Mucosa of stomach (tissue), 1 donor: ENCODE results near the gene RALGPS1.
A peak's percentile ranks its signal among the peaks of the same experiment; 100 is the strongest.

ENCODE experiments used
- H3K27me3 ChIP-seq: one replicate; pipeline ENCODE4 v1.7.0; 2013; ENCODE audit warnings: mild to moderate bottlenecking, low read length; ENCODE audit not compliant: control insufficient read depth, insufficient read depth
- H3K36me3 ChIP-seq: one replicate; pipeline ENCODE4 v1.7.0; 2013; ENCODE audit warnings: low read length; ENCODE audit not compliant: control insufficient read depth, insufficient read depth
- H3K4me1 ChIP-seq: one replicate; pipeline ENCODE4 v1.7.0; 2013; ENCODE audit warnings: mild to moderate bottlenecking, low read length; ENCODE audit not compliant: control insufficient read depth, insufficient read depth
- H3K4me3 ChIP-seq: one replicate; pipeline ENCODE4 v1.7.0; 2013; ENCODE audit warnings: low read length
- H3K9ac ChIP-seq: one replicate; pipeline ENCODE4 v1.7.0; 2013; ENCODE audit warnings: mild to moderate bottlenecking, low read length, moderate library complexity
- H3K9me3 ChIP-seq: one replicate; pipeline ENCODE4 v1.7.0; 2013; ENCODE audit warnings: mild to moderate bottlenecking, low read length, moderate library complexity; ENCODE audit not compliant: control insufficient read depth
- donor health status: Pancreatic carcinoma.

RALGPS1 gene

DNA sequence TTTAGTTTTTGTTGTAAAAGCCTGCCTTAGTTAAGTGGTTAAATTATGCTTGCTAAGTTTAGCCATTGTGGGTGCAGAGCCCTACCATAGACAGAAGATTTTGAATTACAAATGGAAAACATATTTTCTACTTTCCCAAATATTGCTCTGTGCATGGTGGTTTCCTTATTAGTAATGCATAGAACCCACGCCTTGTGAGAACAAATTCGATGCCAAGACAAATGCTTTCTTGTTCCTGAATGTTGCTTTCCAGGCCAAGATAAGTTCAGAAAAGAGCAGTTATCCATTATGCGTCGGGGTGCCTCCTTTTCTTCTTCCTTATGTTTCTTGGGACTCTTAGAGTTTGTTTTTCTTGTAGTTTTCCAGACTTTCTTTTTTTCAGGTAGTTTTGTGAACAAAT, 319.0 kb downstream of the RALGPS1 start:
- H3K9me3 ChIP-seq, result no peaks in the 10 kb centered on the region
- no peak overlapping the region for H3K9ac ChIP-seq
- H3K27me3 ChIP-seq, result no peaks in the 10 kb centered on the region
- no peak overlapping the region for H3K4me3 ChIP-seq
- peaks cover 7% of the 10 kb centered on the region for H3K4me1 ChIP-seq
- no peaks in the 10 kb centered on the region for H3K36me3 ChIP-seq

DNA sequence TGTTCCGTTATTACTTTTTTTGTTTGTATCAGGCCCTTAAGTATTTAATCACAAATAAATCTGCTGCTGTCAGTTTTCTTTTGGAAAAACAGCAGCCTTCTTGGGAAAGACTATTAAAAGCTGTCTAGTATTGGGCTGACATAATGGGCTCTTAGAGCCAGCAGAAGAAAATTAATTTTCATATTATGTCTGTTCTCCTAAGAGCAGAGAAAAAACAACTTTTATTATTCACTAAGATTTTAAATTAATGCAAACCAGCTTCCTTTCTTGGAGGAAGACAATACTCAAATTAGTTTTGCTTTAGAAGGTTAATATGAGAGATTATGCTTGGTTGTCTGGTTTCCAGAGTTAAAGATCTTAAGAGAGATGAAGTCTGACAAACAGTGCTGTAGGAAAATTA, 319.4 kb downstream of the RALGPS1 start:
- no peaks in the 10 kb centered on the region for H3K36me3 ChIP-seq
- H3K27me3 ChIP-seq, result no peaks in the 10 kb centered on the region
- H3K9ac ChIP-seq, result no peak overlapping the region
- H3K4me3 ChIP-seq, result no peak overlapping the region
- H3K9me3 ChIP-seq, result no peaks in the 10 kb centered on the region
- peaks cover 7% of the 10 kb centered on the region for H3K4me1 ChIP-seq

DNA sequence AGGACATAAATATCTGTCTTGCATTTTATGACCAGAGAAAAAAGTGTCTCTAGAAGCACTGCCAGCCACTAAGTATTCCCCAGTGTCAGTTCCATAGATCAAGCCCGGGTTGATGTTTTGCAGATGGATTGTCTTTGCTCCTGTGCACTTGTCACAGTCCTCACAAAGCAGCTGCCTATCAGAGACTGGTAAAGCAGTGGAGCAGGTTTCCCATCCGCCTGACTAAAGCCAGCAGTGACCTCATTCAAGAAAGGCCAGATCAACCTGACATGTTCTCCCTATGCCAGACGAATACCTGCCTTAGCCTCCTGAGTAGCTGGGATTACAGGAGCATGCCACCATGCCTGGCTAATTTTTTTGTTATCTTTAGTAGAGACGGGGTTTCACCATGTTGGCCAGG, 323.2 kb downstream of the RALGPS1 start:
- Histone ChIP-seq H3K4me3 (no peak overlapping the region), H3K9me3 (no peaks in the 10 kb centered on the region), H3K4me1 (peaks cover 10% of the 10 kb centered on the region), H3K36me3 (no peaks in the 10 kb centered on the region), H3K9ac (no peak overlapping the region), H3K27me3 (no peaks in the 10 kb centered on the region)

DNA sequence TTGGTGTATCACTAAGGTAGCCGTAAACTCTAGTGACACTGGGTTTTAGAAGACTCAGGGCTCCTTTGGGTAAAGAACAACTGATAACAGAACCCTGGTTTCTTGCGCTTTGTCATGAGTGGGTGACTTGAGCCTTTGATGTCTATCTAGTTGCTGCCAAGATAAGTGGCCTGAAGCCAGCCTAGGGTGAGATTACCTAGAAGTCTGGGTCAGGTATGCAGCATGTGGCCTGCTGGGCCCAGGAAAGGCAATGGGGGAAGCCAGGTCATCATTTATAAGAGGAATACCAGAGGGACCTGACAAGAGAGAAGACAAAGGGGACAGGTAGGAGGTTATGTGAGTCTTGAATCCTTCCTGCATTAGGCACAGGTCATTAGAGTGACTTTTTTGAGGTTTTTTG, 326.8 kb downstream of the RALGPS1 start:
- Histone ChIP-seq H3K36me3 (no peaks in the 10 kb centered on the region), H3K9ac (no peak overlapping the region), H3K4me1 (peaks cover 13% of the 10 kb centered on the region), H3K9me3 (no peaks in the 10 kb centered on the region), H3K27me3 (no peaks in the 10 kb centered on the region), H3K4me3 (no peak overlapping the region)

DNA sequence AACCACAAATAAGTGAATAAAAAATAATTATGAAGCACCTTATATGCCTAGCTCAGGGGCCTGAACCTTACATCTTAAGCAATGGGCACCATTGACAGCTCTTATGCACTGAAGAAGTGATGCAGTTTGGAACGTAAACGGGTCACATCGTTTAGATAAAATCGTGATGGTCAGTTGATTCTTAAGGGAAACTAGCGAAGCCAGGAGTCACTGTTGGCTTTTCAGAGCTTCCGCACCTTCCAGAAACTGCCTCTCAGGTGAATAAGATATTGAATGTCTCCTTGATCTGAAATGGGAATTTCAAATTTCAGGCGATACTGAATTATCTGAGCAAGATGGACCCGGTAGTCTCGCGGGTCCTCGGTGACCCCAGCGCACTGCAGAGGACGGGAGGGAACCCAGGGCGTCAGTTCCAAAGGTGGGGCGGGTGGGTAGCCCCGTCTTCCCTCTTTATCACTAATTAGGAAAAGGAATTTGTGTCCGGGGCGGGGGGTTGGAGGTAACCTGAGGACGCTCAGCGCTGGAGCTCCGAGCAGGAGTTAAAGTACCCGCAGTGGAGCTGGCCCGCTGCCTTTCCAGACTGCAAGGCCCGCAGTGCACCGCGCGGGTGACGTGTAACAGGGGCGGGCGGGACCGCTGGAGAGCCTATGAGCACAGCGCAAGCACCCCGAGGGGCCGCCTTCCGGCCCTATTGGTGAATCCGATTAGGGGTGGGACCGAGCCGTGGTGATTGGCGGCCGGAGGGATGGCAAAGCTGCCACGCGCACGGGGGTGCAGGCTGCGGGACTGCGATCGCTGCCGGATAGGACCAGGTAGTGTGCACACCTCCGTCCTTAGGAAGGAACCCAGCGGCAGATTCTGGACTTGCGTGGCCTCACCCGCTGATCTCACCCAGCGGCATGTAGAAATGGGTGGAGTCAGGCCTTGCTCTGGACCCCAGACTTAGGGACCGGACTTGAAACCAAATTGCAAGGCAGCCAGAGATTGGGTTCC, 330.3 kb downstream of the RALGPS1 start:
- no peaks in the 10 kb centered on the region for H3K27me3 ChIP-seq
- no peaks in the 10 kb centered on the region for H3K36me3 ChIP-seq
- peak overlapping the region; percentile 64 for H3K4me3 ChIP-seq
- peaks cover 13% of the 10 kb centered on the region for H3K4me1 ChIP-seq
- H3K9me3 ChIP-seq, result no peaks in the 10 kb centered on the region
- peak overlapping the region; percentile 78 for H3K9ac ChIP-seq

DNA sequence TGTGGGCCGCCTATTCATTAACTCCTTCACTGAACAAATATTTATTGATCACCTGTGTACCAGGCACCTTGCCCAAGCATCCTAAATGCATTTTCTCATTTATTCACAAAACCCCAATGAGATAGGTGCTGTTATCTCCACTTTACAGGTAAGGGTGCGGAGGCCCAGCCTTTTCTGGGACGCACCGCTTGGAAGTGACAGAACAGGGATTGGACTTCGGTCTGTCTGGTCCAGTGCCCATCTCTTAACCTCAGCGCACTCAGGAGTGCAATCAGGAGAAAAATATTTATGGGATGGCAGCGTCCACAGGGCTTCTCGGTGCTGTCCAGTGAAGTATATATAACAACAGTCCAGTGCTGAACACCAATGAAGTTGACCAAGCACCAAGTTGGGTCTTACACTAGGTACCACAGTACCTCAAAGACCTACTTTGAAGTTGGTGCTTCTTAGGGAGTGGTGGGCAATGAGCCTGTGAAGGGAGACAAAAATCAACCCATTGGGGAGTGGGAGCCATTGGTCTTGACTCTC, 331.1 kb downstream of the RALGPS1 start:
- Histone ChIP-seq H3K36me3 (no peaks in the 10 kb centered on the region), H3K27me3 (no peaks in the 10 kb centered on the region), H3K4me1 (peaks cover 13% of the 10 kb centered on the region), H3K9ac (peak overlapping the region; percentile 78), H3K4me3 (peak overlapping the region; percentile 64), H3K9me3 (no peaks in the 10 kb centered on the region)

DNA sequence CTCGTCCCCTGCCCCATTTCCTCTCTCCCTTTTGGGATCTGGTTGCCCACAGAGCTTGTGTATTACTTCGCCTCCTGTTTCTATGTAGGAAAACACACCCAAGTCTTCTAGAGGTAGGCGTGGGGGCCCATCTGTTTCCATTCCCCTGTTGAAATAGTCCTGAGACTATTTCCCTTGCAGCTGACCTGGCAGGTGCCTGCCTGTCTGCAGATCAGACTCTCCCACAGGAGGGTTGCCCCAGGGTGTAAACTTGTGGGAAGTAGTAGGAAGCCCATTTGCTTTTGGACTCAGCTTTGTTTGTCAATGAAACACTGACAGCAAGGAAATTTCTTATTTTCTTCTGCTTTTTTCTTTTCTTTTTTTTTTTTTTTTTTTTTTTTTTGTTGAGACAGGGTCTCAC, 333.7 kb downstream of the RALGPS1 start:
- Histone ChIP-seq H3K27me3 (no peaks in the 10 kb centered on the region), H3K9me3 (no peaks in the 10 kb centered on the region), H3K9ac (no peak overlapping the region), H3K4me1 (peaks cover 10% of the 10 kb centered on the region), H3K4me3 (no peak overlapping the region), H3K36me3 (no peaks in the 10 kb centered on the region)

DNA sequence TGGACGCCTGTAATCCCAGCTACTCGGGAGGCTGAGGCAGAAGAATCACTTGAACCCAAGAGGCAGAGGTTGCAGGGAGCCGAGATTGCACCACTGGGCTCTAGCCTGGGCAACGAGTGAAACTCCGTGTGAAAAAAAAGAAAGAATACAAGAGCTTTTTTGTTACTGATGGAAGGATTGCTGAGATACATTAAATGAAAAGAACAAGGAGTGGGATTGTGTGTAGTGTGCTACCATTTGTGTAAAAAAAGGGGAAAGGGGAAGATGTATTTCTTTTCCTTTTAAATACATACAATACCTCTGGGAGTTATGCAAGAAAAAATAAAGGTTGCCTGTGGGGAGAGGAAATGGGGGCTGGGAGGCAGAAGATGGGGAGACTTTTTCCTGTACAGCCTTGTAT, 335.3 kb downstream of the RALGPS1 start:
- Histone ChIP-seq H3K4me3 (no peak overlapping the region), H3K9ac (no peak overlapping the region), H3K4me1 (peaks cover 4% of the 10 kb centered on the region), H3K27me3 (no peaks in the 10 kb centered on the region), H3K36me3 (no peaks in the 10 kb centered on the region), H3K9me3 (no peaks in the 10 kb centered on the region)

DNA sequence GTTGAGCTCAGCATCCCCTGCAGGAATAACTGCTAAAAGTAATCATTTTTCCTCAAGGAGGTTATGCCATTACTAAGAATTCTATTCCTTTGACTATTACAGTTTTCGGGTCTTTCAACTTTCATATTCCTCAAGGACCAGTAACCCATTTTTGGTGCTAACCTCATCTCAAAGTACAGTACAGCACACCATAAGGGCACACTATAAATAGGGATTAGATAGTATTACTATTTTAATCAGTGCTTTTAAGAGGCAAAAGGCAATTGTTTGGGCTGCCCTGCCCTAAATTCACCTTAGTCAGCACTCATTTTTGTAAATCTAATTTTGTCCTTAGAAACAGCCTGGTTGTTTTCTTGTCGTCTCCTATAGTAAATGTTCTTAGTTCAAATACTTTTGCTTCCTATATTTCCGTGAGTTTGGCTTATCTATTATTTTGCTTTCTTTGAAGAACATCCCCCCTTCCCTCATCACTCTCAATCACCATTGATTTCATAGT, 336.4 kb downstream of the RALGPS1 start:
- Histone ChIP-seq H3K9ac (no peak overlapping the region), H3K4me3 (no peak overlapping the region), H3K4me1 (no peaks in the 10 kb centered on the region), H3K36me3 (no peaks in the 10 kb centered on the region), H3K9me3 (no peaks in the 10 kb centered on the region), H3K27me3 (no peaks in the 10 kb centered on the region)

DNA sequence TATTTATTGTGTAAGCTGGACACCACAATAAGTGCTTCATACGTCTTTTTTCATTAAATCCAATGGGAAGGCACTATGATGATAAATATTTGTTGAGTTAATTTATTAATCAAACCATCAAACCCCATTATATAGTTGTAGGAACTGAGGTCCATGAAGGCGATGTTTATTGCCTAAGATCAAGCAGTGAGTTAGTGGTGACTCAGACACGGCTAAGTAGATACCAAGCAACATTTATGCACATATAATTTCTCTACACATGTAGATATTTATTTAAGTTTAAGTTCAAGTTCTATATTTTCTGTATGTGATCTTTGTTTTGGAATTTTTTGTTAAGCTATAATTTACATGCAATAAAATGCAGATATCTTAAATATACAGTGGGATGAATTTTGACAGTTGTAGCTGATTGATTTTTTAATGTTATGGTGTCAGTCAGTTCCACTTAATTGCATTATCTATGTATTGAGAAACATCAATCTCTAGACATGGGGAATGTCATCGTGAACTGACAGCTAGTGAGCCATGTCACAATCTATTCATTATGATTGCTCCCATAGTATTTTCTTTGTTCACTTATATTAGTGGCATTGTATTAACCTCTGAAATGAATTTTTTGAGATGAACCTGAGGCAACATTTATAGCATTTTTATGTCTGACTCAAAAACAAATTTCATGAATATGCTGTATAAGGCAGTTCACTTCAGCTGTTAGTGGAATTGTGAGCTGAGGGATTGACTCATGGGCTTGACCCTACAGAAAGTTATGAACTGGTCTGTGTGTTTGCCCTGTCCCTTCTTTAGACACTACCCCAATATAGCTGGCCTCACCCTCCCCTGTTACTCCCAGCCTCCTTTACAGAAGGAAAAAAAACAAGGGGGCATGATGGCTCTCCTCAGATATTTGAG, 338.1 kb downstream of the RALGPS1 start:
- Histone ChIP-seq H3K4me3 (no peak overlapping the region), H3K27me3 (no peaks in the 10 kb centered on the region), H3K9ac (no peak overlapping the region), H3K4me1 (no peaks in the 10 kb centered on the region), H3K9me3 (no peaks in the 10 kb centered on the region), H3K36me3 (no peaks in the 10 kb centered on the region)

DNA sequence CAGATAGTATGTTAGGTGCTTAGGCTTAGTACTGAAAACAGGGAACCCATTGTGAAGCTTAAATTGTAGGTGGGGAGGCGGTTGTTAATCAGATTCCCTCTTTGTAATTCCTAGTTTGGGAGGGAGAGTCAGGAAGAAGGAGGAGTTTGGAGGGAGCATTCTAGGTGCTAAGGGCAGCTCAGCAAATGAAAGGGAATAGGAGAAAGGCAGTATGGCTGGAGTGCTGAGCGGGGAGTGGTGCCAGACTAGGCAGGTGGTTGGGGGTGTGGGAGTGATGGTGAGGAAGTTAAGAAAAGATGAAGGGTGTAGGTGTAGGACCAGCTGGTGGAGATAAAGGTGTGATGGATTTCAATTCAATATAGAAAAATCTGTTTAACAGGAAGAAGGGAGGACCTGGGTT, 338.9 kb downstream of the RALGPS1 start:
- H3K4me1 ChIP-seq, result no peaks in the 10 kb centered on the region
- no peak overlapping the region for H3K4me3 ChIP-seq
- H3K27me3 ChIP-seq, result no peaks in the 10 kb centered on the region
- no peak overlapping the region for H3K9ac ChIP-seq
- H3K9me3 ChIP-seq, result no peaks in the 10 kb centered on the region
- no peaks in the 10 kb centered on the region for H3K36me3 ChIP-seq

DNA sequence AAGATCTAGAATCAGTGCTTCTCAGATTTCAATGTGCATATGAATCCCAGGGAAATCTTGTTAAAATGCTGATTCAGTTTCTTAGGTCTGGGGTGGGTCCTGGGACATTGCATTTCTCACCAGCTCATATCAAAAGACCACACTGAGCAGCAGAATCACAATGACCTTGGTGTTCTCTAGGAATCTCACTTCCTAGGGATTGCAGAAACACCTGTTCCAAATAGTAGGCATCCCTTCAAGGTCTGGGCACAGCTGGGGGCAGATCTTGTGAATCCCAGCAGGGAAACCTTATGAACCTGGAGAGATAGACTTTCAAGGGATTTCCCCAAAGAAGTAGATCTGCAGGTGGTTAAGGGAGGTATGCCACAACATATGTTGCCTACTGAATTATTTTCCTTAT, 341.1 kb downstream of the RALGPS1 start:
- Histone ChIP-seq H3K9ac (no peak overlapping the region), H3K4me3 (no peak overlapping the region), H3K27me3 (no peaks in the 10 kb centered on the region), H3K9me3 (no peaks in the 10 kb centered on the region), H3K36me3 (no peaks in the 10 kb centered on the region), H3K4me1 (no peaks in the 10 kb centered on the region)
